Right lobe of liver (tissue), 4 donors: ENCODE results near the gene CD2BP2.

ENCODE experiments used
- POLR2A ChIP-seq: fragments of 450-650 bp; IDR thresholded peaks from one replicate; pipeline ENCODE4 v1.6.1; 2017; ENCODE audit warnings: antibody characterized with exemption, mild to moderate bottlenecking
- TF ChIP-seq, protein P1 (sequence below), 4 donors: fragments of 200-600 bp in 3 of 4; fragments of 450-650 bp in 1 of 4; IDR thresholded peaks; one replicate each; pipeline versions ENCODE4 v1.5.1 to v1.8.0; 2016 to 2022; ENCODE audit warnings: antibody characterized with exemption in 4 of 4, mild to moderate bottlenecking in 2 of 4
- donor health status: DM: no; HTN: no; CAD: no.
- donor health status: DM: no; HTN: no; CAD: no.
- donor health status: DM: no; HTN: yes; CAD: no.

DNA sequence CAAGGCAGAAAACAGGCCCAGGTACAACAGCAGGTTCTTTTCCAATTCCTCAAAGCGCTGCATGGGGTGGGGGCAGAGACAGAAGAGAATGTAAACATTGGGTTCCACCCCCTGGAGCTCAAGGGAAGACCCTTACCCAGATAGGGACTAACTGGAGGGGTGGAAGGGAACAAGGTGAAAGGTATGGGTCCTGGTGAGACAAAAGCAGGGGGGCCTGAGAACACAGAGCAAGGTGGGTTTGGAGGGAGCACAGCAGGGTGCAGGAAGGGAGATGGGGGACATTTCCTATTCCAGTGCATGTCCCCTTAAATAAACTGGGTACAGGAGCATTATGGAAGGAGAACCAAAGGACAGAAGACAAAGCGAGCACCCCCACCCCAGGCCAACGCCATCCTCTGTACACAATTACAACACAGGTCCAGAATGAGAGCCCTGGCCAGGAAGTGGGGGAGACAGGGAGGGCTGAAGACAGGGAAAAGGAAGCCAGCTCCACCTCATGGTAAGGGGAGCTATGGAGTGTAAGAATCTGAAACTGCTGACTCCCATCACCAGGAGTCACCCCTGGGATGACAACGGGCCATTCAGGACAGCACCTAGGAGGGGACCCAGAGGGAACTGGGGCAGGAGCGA lies 2.1 kb upstream of the CD2BP2 start:
- TF ChIP-seq, protein P1, sequence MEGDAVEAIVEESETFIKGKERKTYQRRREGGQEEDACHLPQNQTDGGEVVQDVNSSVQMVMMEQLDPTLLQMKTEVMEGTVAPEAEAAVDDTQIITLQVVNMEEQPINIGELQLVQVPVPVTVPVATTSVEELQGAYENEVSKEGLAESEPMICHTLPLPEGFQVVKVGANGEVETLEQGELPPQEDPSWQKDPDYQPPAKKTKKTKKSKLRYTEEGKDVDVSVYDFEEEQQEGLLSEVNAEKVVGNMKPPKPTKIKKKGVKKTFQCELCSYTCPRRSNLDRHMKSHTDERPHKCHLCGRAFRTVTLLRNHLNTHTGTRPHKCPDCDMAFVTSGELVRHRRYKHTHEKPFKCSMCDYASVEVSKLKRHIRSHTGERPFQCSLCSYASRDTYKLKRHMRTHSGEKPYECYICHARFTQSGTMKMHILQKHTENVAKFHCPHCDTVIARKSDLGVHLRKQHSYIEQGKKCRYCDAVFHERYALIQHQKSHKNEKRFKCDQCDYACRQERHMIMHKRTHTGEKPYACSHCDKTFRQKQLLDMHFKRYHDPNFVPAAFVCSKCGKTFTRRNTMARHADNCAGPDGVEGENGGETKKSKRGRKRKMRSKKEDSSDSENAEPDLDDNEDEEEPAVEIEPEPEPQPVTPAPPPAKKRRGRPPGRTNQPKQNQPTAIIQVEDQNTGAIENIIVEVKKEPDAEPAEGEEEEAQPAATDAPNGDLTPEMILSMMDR (IDR thresholded peaks at IDR 0.05): no peak
- no peak for TF ChIP-seq POLR2A
